Measurements from ENCODE around the gene MLXIPL. TPM values are rescaled to one million over a fixed set of nuclear protein-coding genes. Genes with fewer than 3 reads are reported as not detected.

Gene MLXIPL
- total RNA-seq, 1 experiment from 2014 or later: 6.1 TPM

DNA sequence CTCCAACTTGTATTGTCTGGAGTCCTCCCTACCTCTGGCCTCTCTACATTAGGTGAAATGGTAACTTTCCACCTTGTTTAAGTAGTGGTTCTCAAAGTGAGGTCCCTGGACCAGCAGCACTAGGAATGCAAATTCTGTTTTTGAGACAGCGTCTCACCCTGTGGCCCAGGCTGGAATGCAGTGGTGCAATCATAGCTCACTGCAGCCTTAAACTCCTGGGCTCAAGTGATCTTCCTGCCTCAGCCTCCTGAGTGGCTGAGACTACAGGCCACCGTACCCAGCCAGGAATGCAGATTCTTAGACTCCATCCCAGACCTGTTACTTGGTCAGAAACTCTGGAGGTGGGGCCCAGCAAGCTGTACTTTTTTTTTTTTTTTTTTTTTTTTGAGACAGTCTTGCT lies 39.1 kb downstream of the MLXIPL start:
- Histone ChIP-seq H2BK15ac (ENCODE audit: low read depth, low read length) (no peak overlapping the region), H2AFZ (ENCODE audit: low read length) (no peak overlapping the region), H3K4me2 (ENCODE audit: insufficient read depth, insufficient read length, low read length) (no peak overlapping the region), H2BK5ac (ENCODE audit: insufficient read length, low read length) (no peak overlapping the region), H2AK5ac (ENCODE audit: insufficient read length, low read length) (no peak overlapping the region), H3K56ac (ENCODE audit: insufficient read length, low read depth, low read length) (no peak overlapping the region), H3T11ph (ENCODE audit: low read length) (no peak overlapping the region), H3K79me2 (ENCODE audit: insufficient read depth, low read length) (no peaks in the 10 kb centered on the region), H2BK20ac (ENCODE audit: low read depth, low read length, poor library complexity, severe bottlenecking) (no peak overlapping the region), H3K79me1 (ENCODE audit: insufficient read depth, low read depth, low read length, poor library complexity, severe bottlenecking) (no peaks in the 10 kb centered on the region), H3K4me1 (ENCODE audit: insufficient read depth, low read length) (no peaks in the 10 kb centered on the region), H3K18ac (ENCODE audit: insufficient read length, low read depth, low read length) (no peak overlapping the region), H3K23ac (ENCODE audit: insufficient read length, low read depth, low read length) (no peak overlapping the region), H2BK12ac (ENCODE audit: insufficient read length, low read depth, low read length) (no peak overlapping the region), H3K4ac (ENCODE audit: low read depth, low read length) (no peak overlapping the region), H3K23me2 (ENCODE audit: insufficient read length, low read depth, low read length, poor library complexity, severe bottlenecking) (no peaks in the 10 kb centered on the region), H3K27me3 (ENCODE audit: insufficient read depth, low read length) (peaks cover 2% of the 10 kb centered on the region; the same call in 1 of the 2 replicates), H4K5ac (ENCODE audit: insufficient read length, low read depth, low read length) (no peak overlapping the region), H2BK120ac (ENCODE audit: low read depth, low read length, poor library complexity, severe bottlenecking) (no peak overlapping the region), H4K20me1 (ENCODE audit: control insufficient read depth, insufficient read depth, insufficient read length) (no peaks in the 10 kb centered on the region), H3K9ac (ENCODE audit: extremely low read depth, insufficient read length, low read length) (no peak overlapping the region), H4K91ac (ENCODE audit: insufficient read length, low read depth, low read length) (no peak overlapping the region), H4K8ac (replicated peaks; ENCODE audit: insufficient read length, low read depth, low read length) (no peak overlapping the region), H3K9me3 (ENCODE audit: control insufficient read depth, low read depth, low read length) (no peaks in the 10 kb centered on the region), H3K27ac (ENCODE audit: insufficient read length, low read depth, low read length) (no peak overlapping the region), H3K14ac (ENCODE audit: insufficient read depth, low read length) (no peak overlapping the region)
- Mint-ChIP-seq H3K27me3 (ENCODE audit: low read depth) (peaks cover 77% of the 10 kb centered on the region), H3K27ac (no peak overlapping the region; a peak in 1 of 7 replicates), H3K4me3 (no peak overlapping the region), H3K4me1 (peaks cover 0 to 4% of the 10 kb centered on the region in 2 experiments; a peak in 2 of 4 replicates), H3K9me3 (no peaks in the 10 kb centered on the region), H3K36me3 (ENCODE audit: insufficient read depth in 1 of 3, low read depth in 3 of 3) (no peaks in the 10 kb centered on the region)
- WGBS (ENCODE audit: extremely low coverage, insufficient read length, low lambda C conversion rate): no CpG with 5 or more reads among the region's 2 CpGs
- DNase-seq: no peak
- TF ChIP-seq, protein P1, sequence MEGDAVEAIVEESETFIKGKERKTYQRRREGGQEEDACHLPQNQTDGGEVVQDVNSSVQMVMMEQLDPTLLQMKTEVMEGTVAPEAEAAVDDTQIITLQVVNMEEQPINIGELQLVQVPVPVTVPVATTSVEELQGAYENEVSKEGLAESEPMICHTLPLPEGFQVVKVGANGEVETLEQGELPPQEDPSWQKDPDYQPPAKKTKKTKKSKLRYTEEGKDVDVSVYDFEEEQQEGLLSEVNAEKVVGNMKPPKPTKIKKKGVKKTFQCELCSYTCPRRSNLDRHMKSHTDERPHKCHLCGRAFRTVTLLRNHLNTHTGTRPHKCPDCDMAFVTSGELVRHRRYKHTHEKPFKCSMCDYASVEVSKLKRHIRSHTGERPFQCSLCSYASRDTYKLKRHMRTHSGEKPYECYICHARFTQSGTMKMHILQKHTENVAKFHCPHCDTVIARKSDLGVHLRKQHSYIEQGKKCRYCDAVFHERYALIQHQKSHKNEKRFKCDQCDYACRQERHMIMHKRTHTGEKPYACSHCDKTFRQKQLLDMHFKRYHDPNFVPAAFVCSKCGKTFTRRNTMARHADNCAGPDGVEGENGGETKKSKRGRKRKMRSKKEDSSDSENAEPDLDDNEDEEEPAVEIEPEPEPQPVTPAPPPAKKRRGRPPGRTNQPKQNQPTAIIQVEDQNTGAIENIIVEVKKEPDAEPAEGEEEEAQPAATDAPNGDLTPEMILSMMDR (conservative IDR thresholded peaks at IDR 0.05): no peak

Data from H9 (cell line).